HG02981 (cell line): ENCODE measurements around the gene PPL.

Experiments used
- ATAC-seq: cut with Tn5 transposase; IDR thresholded peaks from one replicate; pipeline ENCODE4 v1.9.1; 2021; ENCODE audit warnings: mild to moderate bottlenecking, moderate library complexity; ENCODE audit not compliant: unreplicated experiment

The PPL gene

DNA sequence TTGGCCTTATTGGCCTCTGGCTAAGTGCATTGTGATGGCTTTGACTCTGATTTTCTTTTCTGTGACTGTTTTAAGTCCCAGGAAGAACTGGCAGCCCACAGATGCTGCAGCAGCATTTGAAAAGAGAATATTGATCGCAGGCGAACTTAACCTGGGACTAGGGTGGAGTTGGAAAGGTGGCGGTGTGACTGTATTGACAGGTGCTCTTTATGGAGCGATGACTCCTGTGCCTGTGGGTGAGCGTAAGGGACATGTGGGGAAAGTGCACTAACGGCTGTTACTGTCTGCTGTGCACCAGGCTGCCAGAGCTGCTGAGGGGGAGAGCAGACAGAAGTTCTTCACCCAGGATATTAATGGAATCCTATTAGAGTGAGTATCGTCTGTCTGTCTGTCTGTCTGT is 68.4 kb downstream of the PPL start:
- no peak for ATAC-seq

DNA sequence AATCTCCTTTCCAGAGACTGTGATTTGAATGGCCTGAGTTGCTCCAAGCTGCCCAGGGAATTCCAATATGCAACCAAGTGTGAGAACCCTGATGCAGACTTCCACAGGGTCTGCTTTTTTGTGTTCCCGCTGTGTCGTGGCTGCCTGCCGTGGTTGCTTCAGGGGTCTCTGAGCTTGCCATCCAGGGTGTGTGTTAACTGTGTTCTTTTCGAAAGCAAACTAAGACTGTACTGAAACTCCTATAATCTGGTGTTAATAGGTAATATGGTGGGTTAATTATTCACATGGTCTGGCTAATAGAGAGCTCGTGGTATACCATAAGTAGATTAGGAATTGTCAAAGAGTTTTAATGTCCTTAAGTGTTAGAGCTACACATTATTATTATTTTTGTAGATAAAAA is 68.9 kb downstream of the PPL start:
- peak; percentile 82 for ATAC-seq

DNA sequence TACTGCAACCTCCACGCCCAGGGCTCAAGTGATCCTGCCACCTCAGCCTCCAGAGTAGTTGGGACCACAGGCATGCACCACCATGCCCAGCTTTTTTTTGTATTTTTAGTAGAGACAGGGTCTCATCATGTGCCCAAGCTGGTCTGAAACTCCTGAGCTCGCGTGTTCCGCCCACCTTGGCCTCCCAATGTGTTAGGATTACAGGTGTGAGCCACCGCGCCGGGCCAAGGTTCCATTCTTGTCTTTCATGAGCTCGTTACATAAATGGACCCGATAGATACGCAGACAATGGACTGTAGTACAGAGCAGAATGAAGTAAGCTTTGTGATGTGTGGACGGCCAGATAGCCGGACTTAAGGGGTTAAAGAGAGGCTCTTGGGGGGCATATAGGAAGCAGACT is 70.4 kb downstream of the PPL start:
- ATAC-seq: no peak

DNA sequence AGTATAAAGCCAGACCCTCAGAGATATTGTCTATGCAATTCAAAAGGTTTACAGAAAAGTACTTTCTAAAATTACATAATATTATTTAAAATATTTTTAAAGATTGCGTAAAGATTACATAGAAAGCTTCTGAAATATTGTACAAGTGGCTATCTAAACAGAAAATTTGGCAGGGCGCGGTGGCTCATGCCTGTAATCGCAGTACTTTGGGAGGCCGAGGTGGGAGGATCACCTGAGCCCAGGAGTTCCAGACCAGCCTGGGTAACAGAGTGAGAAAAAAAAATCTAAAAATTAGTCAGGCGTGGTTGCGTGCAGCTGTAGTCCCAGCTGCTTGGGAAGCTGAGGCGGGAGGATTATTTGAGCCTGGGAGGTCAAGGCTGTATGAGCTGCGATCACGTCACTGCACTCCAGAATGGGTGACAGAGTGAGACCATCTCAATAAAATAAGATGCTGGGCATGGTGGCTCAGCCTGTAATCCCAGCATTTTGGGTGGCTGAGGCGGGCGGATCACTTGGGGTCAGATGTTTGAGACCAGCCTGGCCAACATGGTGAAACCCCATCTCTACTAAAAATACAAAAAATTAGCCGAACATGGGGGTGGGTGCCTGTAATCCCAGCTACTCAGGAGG is 71.6 kb downstream of the PPL start:
- no peak for ATAC-seq

DNA sequence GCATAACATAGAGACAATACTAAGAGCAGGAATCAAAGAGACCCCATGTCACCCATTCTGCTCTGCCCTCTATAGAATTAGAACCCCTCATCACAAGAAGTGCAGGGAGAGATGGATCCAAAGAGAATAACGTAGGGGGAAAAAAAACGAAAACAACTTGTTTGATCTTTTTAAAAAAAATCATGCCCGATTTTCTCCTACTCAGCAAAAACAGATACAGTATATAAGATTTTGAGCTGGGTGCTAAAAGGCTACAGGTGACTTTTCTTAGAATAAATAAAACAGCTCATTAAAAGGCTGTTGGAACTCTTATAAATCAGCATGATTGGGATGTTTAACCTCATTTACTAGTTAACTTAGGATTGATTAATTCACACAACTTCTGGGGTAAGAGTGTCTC is 72.2 kb downstream of the PPL start:
- no peak for ATAC-seq

DNA sequence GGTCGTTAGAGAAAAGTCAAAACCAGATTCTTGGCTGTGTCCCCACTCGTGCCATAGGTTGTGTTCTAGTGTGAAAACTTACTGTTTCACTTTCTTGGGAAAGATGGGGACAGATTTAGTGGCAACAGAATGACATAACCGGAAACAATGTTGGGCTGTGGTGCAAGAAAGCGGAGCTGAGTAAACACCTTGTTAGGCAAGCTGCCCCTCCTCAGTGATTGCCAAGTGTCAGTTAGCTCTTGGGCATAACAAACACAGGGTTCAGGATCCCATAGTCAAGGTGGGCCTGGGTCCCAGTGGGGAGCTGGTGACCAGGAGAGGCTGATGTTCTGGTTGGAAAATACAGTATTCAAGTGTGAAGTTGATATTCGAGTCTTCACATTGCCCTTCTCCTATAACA is 74.3 kb downstream of the PPL start:
- no peak for ATAC-seq

DNA sequence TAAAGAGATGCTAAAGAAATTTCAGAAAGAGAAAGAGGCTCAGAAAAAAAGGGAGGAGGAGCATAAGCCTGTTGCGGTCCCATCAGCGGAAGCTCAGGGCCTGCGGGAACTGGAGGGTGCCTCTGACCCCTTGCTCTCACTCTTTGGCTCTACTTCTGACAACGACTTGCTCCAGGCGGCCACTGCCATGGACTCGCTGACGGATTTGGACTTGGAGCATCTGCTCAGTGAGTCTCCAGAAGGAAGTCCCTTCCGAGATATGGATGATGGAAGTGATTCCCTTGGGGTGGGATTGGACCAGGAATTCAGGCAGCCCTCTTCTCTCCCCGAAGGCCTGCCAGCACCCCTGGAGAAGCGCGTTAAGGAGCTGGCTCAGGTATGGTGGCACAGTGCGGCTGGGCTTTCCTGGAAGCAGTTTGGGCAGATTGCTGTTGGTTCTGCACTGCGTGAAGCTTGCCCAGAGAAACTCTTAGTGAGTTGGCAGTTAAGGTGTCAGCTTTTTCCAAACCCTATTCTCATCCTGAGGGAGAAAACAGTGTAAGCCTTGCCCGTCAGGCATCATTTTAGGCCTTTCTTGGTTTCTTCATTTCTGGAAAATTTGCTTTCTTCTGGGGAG is 76.1 kb downstream of the PPL start:
- no peak for ATAC-seq

DNA sequence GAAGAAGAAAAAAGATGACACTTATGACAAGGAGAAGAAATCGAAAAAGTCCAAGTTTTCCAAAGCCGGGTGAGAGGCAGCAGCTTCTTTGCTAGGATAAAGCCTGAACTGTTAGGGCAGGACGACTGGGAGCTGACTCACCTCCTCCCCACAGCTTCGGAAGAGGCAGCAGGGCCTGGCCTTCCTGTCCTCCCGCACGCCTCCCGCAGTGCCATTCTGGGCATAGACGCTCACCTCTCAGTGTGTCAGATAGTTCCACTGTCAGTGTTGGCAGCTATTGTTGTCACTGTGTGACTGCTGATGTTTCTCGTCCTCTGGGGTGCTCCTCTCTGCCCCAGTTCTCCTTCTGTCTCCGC is 77.1 kb downstream of the PPL start:
- no peak for ATAC-seq

DNA sequence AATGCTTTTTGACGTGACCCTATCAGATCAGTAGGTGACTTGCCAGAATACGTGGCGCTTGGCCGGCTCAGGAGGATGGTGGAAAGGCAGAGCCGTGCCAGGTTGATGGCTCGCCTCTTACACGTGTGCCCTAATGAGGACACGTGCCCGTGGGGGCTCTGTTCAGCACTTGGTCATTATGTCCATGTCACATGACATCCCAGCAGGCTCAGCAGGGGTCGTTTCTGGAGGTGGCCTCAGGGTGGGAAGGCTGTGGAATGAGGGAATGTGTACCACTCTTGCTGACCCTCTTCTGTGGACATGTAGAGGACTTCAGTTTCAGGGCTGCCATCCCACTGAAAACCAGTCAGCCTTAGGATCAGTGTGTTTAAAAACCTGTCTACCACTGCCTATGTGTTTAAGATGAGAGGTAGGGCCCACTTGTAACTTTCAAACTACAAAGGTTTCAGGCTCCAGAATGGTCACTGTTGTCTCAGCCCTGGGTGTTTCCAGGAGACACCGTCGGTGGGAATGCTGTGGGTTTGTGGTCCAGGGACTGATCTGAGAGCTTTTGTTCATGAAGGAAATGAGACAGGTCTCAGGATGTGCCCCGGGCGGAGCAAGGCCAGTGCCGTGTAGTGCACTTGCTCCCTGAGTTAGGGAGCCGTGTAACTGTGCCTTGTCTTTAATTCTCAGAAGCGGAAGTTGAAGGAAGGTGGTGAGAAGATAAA is 77.6 kb downstream of the PPL start:
- ATAC-seq: no peak

DNA sequence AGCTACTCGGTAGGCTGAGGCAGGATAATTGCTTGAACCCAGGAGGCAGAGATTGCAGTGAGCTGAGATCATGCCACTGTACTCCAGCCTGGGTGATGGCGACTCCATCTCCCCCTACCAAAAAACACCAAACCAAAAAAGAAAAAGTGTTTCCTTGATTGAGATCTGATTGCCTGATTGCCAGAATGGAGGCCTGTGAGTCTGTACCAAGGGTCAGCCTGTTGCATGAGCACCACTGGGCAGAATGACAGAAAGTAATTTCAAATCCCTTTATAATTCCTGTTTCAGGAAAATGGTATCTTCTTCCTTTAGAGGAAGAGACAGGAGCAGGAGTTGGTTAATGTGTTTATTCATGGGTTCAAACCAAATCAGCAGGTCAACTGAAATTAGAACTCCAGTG is 81.1 kb downstream of the PPL start:
- no peak for ATAC-seq

DNA sequence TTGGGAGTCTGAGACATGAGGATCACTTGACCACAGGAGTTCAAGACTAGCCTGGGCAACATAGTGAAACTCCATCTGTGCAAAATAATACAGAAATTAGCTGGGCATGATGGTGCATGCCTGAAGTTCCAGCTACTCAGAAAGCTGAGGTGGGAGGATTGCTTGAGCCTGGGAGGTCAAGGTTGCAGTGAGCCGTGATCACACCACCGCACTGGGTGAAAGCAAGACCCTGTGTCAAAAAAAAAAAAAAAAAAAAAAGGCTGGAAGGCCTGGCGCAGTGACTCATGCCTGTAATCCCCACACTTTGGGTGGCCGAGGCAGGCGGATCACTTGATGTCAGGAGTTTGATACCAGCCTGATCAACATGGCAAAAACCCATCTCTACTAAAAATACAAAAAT is 81.6 kb downstream of the PPL start:
- no peak for ATAC-seq

DNA sequence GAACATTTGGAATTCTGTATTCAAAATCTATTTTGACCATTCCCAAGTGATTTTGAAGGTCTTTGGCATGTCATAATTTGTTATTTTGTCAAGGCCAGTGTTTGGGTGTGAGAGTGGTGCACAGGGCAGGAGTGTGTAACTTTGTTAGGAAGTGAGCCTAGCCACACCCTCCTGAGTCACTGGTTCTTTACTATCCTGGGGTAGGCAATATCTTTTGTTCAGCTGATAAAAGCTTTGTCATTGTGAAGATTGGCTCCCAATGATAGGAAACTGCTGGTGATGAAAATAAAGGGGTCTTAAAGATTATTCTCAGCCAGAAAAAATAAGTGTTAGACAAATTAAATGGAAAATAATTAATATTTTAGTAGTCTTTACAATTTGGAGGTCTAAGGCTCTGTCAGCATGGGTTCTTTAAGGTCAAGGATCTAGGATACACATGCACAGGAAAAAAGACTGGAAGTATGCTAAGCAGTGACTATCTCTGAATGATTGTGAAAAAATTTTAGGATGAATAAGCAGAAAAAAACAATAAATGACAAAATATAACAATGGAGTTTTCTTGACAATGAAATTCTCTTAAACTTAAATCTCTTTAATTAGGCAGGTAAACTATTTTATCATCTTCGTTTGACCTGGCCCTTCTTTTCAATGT is 84.6 kb downstream of the PPL start:
- no peak for ATAC-seq

DNA sequence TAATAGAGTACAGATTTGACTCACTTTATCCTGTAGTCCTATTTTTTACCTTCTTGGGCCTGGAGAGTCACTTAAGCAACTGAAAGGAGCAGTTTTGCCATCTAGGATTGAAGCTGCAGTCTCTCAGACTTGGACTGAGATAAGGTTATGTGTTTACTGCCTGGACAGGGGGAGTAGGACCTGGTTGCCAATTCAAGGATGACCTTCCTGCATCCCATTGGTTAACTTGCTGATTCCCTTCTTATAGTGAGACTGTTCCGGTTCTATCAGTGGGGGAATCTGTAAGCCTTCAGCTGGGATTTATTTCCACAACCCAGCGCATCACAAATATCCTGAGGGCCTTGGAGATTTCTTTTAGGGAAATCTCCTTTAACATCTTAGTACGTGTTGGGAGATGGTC is 86.7 kb downstream of the PPL start:
- ATAC-seq: no peak

DNA sequence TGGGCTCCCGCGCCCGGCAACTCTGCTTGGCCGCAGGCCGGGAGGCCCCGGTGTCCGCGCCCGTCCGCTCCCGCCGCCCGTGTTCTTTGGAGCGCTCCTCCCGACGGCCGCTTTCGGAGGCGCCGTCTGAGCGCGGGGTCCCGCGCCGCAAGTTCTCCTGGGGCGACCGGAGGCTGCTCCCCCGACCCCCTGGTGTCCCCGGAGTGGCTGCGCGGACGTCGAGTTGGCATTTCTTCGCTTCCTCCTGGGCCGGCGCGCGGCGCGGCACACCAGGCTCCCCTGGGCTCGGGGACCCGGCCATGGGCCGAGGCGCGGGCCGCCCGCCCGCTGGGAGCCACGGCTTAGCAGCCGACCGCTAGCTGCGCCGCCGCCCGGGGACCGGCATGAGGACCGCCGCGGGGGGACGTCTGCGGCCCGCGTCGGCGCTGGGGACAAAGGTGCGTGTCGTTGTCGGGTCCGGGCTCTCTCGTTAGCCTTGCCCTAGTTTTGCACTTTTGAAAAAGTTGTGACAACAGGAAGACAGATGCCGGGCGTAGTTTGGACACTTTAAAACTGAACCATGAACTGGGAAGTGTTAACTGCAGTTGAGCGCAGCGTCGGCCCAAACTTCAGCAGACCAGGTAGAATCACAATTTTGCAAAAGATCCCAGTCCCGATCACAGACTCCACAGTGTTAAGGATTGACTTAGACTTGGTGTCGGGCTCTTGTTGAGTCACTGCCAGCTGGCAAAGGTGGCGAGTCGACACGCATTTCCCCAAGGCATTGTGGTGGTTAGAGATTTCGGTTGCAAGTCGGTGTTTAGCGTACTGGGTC is 89.0 kb downstream of the PPL start:
- peak; percentile 15 for ATAC-seq

DNA sequence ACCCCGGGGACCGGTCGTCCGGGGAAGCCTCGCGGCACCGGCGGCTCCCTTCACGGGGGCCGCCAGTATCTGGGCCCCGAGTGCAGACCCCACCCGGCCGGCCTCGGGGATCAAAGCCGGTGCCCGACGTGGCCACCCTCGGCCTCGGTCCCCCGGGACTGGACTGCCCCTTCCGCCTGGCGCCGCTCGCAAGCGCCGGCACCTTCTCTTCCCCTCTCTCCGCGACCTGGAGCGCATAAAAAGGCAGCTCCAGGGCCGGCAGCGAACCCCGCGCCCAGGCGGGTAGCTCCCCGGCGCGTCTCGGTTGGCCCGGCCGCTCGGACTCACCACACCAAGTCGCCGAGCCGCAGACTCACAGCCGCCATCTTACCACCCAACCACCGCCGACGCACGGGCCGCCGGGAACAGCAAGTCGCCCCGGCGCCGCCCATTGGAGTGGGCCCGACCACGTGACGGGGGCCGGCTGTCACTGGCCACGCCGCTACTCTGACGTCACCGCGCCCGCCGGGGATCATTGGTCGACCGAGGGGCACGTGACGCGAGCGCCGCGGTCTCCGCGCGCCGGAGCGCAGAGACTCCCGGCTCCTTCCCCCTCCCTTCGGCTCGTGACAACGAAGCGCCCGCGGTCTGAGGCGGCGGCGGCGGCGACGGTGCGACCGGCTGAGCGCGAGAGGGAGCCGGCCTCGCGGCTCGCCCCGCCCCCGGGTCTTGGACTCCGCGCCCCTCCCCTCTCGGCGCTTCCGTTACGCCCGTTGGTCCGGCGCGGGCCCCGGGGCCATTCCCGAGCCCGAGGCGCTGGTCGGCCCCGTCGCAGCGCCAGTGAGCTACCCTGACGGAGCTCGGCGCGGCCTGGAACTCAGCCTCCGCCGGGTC is 89.8 kb downstream of the PPL start, which contains the start of the genes GLYR1 and UBN1:
Gene GLYR1, minus strand, starts transcription at position 388 of the 873 bp plus-strand sequence. Its CDS starts 23 bp downstream, at position 365.
Gene UBN1, plus strand, starts transcription at position 581 of the 873 bp plus-strand sequence. CDS start 5,437 bp downstream, outside the sequence.
- ATAC-seq: peak; percentile 83

DNA sequence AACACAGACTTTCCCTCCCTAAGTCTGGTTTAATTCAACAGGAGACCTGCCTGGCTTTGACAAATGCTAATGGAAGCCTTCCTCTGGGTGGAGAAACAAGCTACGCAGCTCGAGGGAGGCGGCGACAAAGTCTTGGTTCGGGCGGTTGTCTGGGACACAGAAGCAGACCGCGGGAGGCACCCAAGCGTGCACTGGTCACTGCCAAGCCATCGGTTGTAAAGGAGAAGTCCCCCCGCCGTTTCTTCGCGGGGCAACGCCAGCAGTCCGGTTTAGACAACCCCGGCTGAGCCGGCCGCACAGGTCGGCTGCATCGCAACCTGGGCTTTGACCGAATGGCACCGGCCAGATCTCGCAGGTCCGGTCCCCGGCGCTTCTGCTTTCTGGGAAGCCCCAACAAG is 90.4 kb downstream of the PPL start:
- peak; percentile 25 for ATAC-seq

DNA sequence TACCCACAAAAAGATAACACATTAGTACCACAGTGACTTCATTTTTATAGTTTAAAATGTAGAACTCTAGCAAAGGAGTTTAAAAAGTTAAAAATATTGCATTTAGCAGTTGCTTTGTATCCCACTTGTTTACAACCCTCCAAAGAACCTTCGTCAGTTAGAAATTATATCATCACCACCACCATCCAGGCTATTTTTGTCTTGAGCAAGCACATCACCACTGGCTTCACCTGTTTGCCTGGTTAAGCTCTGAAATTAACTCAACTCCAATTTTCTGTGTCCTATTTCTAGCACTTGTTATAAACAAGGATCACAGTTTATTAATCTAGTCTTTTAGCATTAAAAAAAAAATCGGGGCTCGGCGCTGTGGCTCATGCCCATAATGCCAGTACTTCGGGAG is 96.0 kb downstream of the PPL start:
- no peak for ATAC-seq

DNA sequence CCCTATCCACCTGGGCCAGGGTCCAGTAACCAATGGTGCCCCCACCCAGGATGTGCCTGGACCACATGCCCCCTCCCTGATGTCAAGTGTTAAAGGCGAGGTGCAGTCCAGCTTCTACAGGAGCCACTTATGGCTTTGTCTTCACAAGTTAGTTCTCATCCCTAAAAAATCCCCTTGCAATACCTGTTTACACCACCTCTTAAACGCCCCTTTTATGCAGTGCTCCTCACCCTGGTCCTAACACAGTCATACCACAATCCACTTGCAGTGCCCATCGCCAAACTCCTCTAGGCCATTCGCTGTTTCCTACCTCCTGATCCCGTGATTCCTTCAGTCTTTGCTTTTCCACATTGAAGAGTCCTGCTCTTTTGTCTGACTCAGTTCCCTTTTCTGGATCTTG is 97.0 kb downstream of the PPL start:
- ATAC-seq: no peak

DNA sequence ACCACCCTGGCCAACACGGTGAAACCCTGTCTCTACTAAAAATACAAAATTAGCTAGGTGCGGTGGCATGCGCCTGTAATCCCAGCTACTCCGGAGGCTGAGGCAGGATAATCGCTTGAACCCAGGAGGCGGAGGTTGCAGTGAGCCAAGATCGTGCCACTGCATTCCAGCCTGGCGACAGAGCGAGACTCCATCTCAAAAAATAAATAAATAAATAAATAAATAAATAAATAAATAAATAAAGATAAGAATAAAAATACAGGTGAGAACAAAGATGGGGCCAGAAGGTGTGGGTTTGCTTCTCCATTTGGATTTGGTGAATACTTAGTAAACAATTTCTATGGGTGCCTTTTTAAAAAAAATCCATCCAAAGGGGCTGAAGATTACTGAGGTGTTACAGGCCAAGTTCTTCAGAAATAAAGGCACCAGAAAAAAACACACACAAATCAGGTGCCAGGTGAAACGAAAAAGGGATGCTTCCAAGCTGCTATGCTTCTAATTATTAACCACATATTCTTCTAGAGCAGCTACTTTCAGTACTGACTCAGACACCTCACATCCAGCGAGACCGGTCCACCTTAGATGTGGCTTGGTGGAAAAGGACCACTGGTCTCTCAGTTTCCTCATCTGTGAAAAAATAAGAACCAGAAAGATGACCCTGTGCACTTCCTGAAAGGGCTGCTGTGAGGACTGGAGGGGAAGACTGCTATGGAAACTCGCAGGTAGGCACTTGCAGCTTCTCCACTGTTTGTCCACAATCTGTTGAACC is 99.0 kb downstream of the PPL start:
- no peak for ATAC-seq
